Endothelial cell (in vitro differentiated cells): ENCODE results near the gene ZFAND3. TPM values are rescaled to one million over a fixed set of nuclear protein-coding genes. Genes with fewer than 3 reads are reported as not detected.

Experiments
- DNase-seq: peaks from one replicate; pipeline ENCODE4 v3.0.0; 2021; ENCODE audit warnings: low spot score
- H3K27ac Mint-ChIP-seq: one replicate; pipeline ENCODE4 v1.8.0; 2021; ENCODE audit warnings: mixed read lengths, inconsistent platforms; ENCODE audit not compliant: unreplicated experiment
- H3K27me3 Mint-ChIP-seq: one replicate; pipeline ENCODE4 v1.8.0; 2021; ENCODE audit warnings: mild to moderate bottlenecking, moderate library complexity, mixed read lengths, inconsistent platforms; ENCODE audit not compliant: unreplicated experiment
- H3K36me3 Mint-ChIP-seq: one replicate; pipeline ENCODE4 v1.8.0; 2021; ENCODE audit warnings: mild to moderate bottlenecking, low read depth, mixed read lengths, inconsistent platforms; ENCODE audit not compliant: unreplicated experiment
- H3K4me1 Mint-ChIP-seq: one replicate; pipeline ENCODE4 v1.8.0; 2021; ENCODE audit warnings: mild to moderate bottlenecking, mixed read lengths, inconsistent platforms; ENCODE audit not compliant: unreplicated experiment
- H3K4me3 Mint-ChIP-seq: one replicate; pipeline ENCODE4 v1.8.0; 2021; ENCODE audit warnings: mild to moderate bottlenecking, mixed read lengths, inconsistent platforms; ENCODE audit not compliant: unreplicated experiment
- H3K9me3 Mint-ChIP-seq: one replicate; pipeline ENCODE4 v1.8.0; 2021; ENCODE audit warnings: mixed read lengths, inconsistent platforms; ENCODE audit not compliant: unreplicated experiment
- total RNA-seq: library from RNA; stranded (reverse); fragmentation: NEBNext Ultra II Directional; extraction: Animal tissue kit (Norgen Biotek cat#: 25700); gene quantifications from one replicate; pipeline ENCODE4 v1.2.1, GENCODE V29; 2021; ENCODE audit not compliant: unreplicated experiment
- TF ChIP-seq, protein P1 (sequence below): fragments of 200-600 bp; sonication (generic); IDR thresholded peaks from one replicate; pipeline ENCODE4 v1.5.0; 2021; ENCODE audit warnings: antibody characterized with exemption; ENCODE audit not compliant: unreplicated experiment

Gene ZFAND3
- total RNA-seq, 1 donor from 2014 or later: 96.3 TPM

GRCh38 chr6:38187325-38187724 is 367.8 kb downstream of the ZFAND3 start:
- TF ChIP-seq, protein P1, sequence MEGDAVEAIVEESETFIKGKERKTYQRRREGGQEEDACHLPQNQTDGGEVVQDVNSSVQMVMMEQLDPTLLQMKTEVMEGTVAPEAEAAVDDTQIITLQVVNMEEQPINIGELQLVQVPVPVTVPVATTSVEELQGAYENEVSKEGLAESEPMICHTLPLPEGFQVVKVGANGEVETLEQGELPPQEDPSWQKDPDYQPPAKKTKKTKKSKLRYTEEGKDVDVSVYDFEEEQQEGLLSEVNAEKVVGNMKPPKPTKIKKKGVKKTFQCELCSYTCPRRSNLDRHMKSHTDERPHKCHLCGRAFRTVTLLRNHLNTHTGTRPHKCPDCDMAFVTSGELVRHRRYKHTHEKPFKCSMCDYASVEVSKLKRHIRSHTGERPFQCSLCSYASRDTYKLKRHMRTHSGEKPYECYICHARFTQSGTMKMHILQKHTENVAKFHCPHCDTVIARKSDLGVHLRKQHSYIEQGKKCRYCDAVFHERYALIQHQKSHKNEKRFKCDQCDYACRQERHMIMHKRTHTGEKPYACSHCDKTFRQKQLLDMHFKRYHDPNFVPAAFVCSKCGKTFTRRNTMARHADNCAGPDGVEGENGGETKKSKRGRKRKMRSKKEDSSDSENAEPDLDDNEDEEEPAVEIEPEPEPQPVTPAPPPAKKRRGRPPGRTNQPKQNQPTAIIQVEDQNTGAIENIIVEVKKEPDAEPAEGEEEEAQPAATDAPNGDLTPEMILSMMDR: no peak
- H3K4me3 Mint-ChIP-seq: no peak overlapping the region
- H3K4me1 Mint-ChIP-seq: peaks cover 17% of the 10 kb centered on the region
- peak overlapping the region; percentile 20 for H3K27ac Mint-ChIP-seq
- peaks cover 8% of the 10 kb centered on the region for H3K27me3 Mint-ChIP-seq
- no peak for DNase-seq
- no peaks in the 10 kb centered on the region for H3K9me3 Mint-ChIP-seq
- H3K36me3 Mint-ChIP-seq: peaks cover 3% of the 10 kb centered on the region

GRCh38 chr6:38187811-38188590 is 368.5 kb downstream of the ZFAND3 start:
- DNase-seq: no peak
- H3K4me1 Mint-ChIP-seq: peaks cover 20% of the 10 kb centered on the region
- H3K27ac Mint-ChIP-seq: no peak overlapping the region
- no peaks in the 10 kb centered on the region for H3K9me3 Mint-ChIP-seq
- H3K36me3 Mint-ChIP-seq: peaks cover 3% of the 10 kb centered on the region
- peaks cover 8% of the 10 kb centered on the region for H3K27me3 Mint-ChIP-seq
- TF ChIP-seq, protein P1: no peak
- no peak overlapping the region for H3K4me3 Mint-ChIP-seq

- H3K9me3 Mint-ChIP-seq: no peaks in the 10 kb centered on the region
- peaks cover 28% of the 10 kb centered on the region for H3K4me1 Mint-ChIP-seq
- peaks cover 3% of the 10 kb centered on the region for H3K36me3 Mint-ChIP-seq
- TF ChIP-seq, protein P1: no peak
- peaks cover 8% of the 10 kb centered on the region for H3K27me3 Mint-ChIP-seq
- no peak for DNase-seq
- no peak overlapping the region for H3K27ac Mint-ChIP-seq
- peak overlapping the region; percentile 13 for H3K4me3 Mint-ChIP-seq
Measured at GRCh38 chr6:38188677-38189335, 369.3 kb downstream of the ZFAND3 start.

GRCh38 chr6:38191418-38191817 is 371.9 kb downstream of the ZFAND3 start:
- Mint-ChIP-seq H3K9me3 (no peaks in the 10 kb centered on the region), H3K27ac (no peak overlapping the region), H3K4me1 (peaks cover 36% of the 10 kb centered on the region), H3K36me3 (peaks cover 3% of the 10 kb centered on the region), H3K27me3 (peaks cover 4% of the 10 kb centered on the region), H3K4me3 (no peak overlapping the region)
- TF ChIP-seq, protein P1: no peak
- DNase-seq: no peak

DNA sequence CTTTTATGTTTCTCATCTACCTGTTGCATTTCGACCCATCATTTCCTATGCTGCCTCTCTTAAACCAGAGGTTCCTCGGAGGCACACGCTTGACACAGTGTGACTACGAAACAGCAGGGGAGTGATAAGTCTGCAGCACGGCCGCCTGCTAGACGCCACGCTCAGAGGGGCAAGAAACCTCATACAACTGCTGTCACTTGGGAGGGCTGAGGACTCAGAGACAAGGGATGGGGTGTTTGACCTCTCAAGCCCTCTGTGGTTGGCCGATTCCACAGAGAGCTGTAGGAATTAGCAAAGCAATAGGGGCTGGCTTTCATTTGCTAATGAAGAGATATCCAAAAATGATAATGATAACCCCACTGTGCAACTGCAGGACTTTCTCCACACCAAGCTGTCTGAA is 372.5 kb downstream of the ZFAND3 start:
- H3K36me3 Mint-ChIP-seq: peaks cover 3% of the 10 kb centered on the region
- H3K27me3 Mint-ChIP-seq: peaks cover 4% of the 10 kb centered on the region
- H3K4me3 Mint-ChIP-seq: no peak overlapping the region
- no peak for DNase-seq
- H3K4me1 Mint-ChIP-seq: peaks cover 32% of the 10 kb centered on the region
- no peak overlapping the region for H3K27ac Mint-ChIP-seq
- TF ChIP-seq, protein P1: no peak
- H3K9me3 Mint-ChIP-seq: no peaks in the 10 kb centered on the region
